ENCODE measurements around the gene ZSCAN32.
A peak's percentile ranks its signal among the peaks of the same experiment; 100 is the strongest.

ZSCAN32 gene

GRCh38 chr16:3400779-3401688, at the start of gene ZSCAN32, which contains the start of gene ZNF174:
Gene ZSCAN32, minus strand, starts transcription at chr16:3401004. Its CDS starts 3,447 bp downstream, at chr16:3397557.
Gene ZNF174, plus strand, starts transcription at chr16:3401215. Its CDS starts 790 bp downstream, at chr16:3402005.
- peak; percentile 93 to 97 (median 96) for DNase-seq (ENCODE audit: low read depth in 3 of 3, low spot score in 1 of 3)

GRCh38 chr16:3444032-3444388, 43.2 kb upstream of the ZSCAN32 start:
- DNase-seq (ENCODE audit: low read depth in 3 of 3, low spot score in 1 of 3): no peak

DNA sequence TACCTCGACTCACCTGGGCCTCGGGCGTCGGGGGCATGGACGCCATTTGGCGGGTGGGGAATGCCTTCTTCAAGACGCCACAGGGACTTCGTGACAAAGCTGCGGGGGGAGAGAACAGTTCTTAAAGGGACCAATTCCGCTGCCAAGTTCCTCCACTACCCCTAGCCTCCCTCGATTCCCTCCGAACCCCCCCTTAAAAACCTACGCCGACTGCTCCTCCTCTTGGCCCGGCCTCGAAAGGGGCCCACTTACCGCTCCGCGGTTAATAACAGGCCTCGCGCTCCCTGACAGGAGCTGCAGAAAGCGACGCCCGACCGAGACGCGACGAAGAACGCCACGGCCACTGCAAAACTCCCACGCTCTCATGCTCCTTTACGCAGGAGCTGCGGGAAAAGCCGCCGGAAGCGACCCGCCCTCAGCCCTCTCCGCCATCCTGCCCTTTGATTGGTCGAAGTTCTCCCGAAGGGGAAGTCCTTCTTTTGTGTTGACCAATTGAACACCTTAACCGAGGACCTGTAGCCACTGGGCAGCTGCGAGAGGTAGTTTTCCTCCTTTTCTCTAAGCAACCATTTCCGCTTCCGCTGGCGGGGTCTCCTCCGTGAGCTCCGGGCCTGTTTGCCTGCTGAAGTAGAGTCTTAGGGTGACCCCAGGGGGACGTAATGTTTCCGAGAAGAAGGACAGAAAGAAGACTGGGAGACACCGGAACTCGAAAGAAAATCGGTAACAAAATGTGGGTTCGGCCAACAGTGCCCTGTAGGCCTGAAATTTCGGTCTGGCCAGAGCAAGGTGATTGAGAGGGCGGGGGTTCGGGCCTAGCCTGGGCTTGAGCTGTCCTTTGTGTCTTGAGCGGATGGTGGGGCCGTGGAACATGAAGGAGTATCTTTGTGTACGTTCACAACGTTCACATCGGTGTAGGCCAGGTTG, 42.6 kb upstream of the ZSCAN32 start, which contains the start of the genes NAA60 and ZNF597:
NAA60 (plus strand) TSS at position 573 of the 924 bp plus-strand sequence. CDS start 32,548 bp downstream, outside the sequence.
ZNF597 (minus strand) TSS at position 397 of the 924 bp plus-strand sequence; CDS start at position 46, 351 bp downstream.
- peak; percentile 52 to 56 (median 54) for DNase-seq (ENCODE audit: low read depth in 3 of 3, low spot score in 1 of 3)

- DNase-seq (ENCODE audit: low read depth in 3 of 3, low spot score in 1 of 3): no peak
Observed at GRCh38 chr16:3439637-3440036, 38.8 kb upstream of the ZSCAN32 start.

DNA sequence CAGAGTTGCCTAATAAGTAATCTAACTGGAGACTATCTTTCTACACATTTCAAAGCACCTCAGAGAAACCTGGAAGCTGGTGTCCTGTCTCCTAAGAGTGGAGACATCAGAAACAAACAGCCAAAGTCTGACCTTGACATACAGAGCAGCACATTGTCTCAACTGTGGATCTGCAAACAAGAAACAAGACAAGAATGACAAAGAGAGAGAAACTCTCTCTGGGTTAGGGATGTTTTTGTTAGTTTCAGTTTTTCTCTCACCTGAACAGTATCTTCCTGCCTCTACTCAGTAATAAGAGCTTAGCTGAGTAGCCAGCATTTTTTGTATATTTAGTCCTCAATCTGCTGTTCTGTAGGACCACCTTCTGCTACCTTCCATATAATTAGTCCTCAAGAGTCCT, 33.6 kb upstream of the ZSCAN32 start:
- DNase-seq (ENCODE audit: low read depth in 3 of 3, low spot score in 1 of 3): no peak

DNA sequence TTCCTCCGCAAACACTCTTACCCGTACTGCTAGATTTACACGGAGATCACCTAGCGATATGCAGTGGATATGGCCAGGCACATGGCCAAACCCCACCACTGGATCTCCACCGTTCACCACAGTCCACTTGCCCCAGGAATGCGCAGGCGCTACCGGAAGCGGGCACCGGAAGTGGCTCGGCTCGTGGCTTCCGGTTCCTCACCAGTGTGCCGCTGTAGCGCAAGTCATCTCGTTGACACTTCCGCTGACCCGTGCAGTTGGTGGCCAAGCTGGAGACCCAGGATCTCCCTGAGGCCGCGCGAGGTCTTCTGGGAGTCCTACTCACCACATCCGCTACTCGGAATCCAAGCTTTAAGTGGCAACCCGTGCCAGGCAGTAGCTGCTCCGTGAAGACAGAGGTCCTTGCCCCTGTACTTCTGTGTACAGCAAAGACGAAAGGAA, 31.0 kb upstream of the ZSCAN32 start:
- peak in 1 of 3 donors; percentile 42 for DNase-seq (ENCODE audit: low read depth in 3 of 3, low spot score in 1 of 3)

- DNase-seq (ENCODE audit: low read depth in 3 of 3, low spot score in 1 of 3): no peak
Observed at GRCh38 chr16:3413730-3414379, 13.1 kb upstream of the ZSCAN32 start.

DNA sequence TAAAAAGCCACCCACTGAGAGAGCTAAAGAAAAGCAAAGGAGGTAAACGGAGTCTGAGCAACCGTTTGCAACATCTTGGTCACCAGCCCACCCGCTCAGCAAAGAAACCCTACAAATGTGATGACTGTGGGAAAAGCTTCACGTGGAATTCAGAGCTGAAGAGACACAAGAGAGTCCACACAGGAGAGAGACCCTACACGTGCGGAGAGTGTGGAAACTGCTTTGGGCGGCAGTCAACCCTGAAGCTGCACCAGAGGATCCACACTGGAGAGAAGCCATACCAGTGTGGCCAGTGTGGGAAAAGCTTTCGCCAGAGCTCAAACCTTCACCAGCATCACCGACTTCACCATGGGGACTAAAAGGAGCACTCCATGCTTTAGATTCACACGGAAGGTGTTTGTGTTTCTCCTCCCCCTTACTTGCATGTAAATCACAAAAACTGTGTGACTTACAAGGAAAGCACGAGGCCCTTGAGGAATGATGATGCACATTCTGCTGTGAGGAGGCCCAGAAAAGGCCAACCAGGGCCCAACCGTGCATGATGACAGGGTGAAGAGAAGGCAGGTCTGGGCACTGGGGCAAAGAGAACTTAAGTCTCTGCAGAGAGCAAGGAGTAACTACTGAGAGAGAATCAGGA, 7.9 kb upstream of the ZSCAN32 start:
- no peak for DNase-seq (ENCODE audit: low read depth in 3 of 3, low spot score in 1 of 3)

- no peak for DNase-seq (ENCODE audit: low read depth in 3 of 3, low spot score in 1 of 3)
Observed at GRCh38 chr16:3401719-3402397, 1.1 kb upstream of the ZSCAN32 start.

DNA sequence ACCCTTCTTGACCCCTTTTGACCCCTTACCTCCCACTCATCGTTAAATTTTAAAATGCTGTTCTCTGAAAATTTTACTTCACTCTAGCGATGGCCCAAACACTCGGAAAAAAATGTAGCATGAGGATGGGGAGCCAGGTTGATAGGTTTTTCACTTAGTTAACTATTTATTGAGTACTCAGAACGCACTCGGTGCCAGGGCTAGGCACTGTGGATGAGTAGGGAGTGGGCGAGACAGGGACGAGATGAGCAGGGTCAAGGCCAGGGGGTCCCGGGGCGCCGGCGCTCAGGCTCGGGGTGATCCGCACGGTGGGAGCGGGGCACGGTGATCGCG, 392 bp downstream of the ZSCAN32 start:
- no peak for DNase-seq (ENCODE audit: low read depth in 3 of 3, low spot score in 1 of 3)

GRCh38 chr16:3389663-3390338, 11.0 kb downstream of the ZSCAN32 start:
- no peak for DNase-seq (ENCODE audit: low read depth in 3 of 3, low spot score in 1 of 3)

DNA sequence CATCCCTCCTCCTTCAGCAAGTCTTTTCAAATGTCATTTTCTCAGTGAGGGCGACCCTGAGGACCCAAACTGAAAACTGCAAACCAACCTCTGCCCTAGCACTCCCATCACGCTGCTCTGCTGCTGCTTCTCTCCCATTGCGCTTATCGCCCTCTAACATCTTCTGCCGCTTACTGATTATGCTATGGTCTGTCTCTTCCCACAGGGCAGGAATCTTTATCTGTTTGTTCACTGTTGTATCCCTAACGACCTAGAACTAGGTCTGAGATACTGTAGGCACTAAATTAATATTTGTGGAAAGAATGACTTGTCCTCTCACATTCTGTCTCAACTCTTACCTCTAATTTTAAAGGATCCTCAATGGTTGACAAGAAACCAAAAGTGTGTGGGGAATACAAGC, 12.5 kb downstream of the ZSCAN32 start:
- no peak for DNase-seq (ENCODE audit: low read depth in 3 of 3, low spot score in 1 of 3)

DNA sequence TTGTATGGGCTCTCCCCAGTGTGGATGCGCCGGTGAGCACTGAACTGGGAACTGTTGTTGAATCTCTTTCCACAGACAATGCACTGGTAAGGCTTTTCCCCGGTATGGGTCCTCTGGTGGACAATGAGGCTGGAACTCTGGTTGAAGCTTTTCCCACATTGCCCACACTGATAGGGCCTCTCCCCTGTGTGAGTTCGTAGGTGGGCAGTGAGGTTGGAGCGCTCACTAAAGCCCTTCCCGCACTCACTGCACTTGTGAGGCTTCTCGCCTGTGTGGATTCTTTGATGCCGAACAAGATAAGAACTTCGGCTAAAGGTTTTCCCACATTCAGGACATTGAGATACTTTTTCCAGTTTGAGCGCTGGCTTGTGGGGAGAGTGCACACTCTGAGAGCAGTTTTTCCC, 17.8 kb downstream of the ZSCAN32 start:
- DNase-seq (ENCODE audit: low read depth in 3 of 3, low spot score in 1 of 3): no peak

DNA sequence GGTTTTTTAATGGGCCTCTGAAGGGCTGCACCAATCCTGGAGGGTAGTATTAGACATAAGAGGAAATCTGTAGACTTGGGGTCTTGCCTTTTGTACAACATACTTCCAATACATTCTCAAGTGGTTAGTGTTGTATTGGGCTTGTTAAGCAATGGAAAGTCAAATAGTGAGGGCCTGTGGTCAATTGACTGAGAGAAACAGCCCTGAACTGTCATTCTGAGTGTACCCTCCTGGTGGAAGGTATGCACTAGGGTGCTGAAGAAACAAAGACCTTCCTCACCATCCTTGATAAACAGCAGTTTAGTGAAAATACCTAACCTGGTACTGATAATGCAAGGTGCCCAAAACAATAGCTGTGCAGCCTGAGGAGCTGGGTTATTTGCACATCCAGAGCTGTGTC, 22.9 kb downstream of the ZSCAN32 start:
- no peak for DNase-seq (ENCODE audit: low read depth in 3 of 3, low spot score in 1 of 3)

DNA sequence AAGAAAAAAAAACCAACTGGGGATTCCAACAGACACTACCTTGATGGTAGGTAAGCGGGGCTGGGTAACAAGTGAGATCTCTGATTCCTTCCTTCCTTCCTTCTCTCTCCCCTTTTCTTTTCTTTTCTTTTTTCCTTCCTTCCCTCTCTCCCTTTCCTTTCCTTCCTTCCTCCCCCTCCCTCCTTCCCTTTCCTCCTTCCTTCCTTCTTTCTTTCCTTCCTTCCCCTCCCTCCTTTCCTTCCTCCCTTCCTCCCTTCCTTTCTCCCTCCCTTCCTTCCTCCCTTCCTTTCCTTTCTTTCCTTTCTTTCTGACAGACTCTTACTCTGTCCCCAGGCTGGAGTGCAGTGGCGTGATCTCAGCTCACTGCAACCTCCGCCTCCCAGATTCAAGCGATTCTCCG, 25.1 kb downstream of the ZSCAN32 start:
- no peak for DNase-seq (ENCODE audit: low read depth in 3 of 3, low spot score in 1 of 3)

GRCh38 chr16:3369073-3369472, 31.7 kb downstream of the ZSCAN32 start:
- no peak for DNase-seq (ENCODE audit: low read depth in 3 of 3, low spot score in 1 of 3)

DNA sequence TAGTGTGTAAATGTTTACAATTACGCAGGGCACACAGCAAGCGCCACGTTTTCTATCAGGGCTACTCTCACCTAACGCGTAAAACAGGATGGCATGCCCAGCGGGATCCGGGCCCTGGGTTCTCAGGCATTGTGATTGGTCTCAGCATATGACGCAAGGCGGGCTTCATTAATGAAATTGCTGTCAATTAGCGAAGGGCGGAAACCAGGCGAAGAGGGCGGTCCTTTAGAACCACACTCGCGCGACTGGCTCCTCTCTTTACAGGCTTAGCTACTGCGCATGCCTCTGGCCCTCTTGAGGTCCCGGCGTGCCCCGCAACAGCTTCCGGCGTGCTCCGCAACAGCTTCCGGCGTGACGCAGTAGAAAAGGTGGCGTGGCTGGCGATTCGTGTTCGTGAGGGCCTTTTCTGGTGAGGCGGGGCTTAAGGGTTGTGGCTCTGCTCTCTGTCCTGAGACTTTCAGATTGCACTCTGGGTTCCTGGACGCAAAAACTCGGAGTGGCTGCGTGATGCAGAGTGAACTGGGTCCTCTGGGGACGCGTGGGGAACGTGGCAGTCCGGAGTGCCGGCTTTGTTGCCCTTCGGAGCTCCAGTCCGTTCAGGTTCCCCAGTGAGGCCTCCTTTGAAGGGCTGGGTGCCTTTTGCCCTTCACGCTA, 35.9 kb downstream of the ZSCAN32 start:
- DNase-seq (ENCODE audit: low read depth in 3 of 3, low spot score in 1 of 3): peak; percentile 63 to 70 (median 67)

DNA sequence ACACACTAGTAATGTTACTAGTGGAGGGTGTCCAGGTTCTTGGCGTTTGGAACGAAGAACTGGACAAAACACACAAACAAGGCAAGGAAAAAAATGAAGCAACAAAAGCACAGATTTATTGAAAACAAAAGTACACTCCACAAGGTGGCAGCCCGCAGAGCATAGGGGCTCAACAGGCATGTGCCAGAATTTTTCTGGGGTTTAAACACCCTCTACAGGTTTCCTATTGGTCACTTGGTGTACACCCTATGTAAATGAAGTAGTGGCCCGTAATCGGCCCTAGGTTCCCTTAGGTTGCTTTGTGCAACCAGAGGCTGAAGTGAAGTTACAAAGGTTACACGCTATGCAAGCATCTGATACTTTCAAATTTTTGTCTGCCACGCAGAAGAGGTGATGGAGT, 37.0 kb downstream of the ZSCAN32 start:
- no peak for DNase-seq (ENCODE audit: low read depth in 3 of 3, low spot score in 1 of 3)

DNA sequence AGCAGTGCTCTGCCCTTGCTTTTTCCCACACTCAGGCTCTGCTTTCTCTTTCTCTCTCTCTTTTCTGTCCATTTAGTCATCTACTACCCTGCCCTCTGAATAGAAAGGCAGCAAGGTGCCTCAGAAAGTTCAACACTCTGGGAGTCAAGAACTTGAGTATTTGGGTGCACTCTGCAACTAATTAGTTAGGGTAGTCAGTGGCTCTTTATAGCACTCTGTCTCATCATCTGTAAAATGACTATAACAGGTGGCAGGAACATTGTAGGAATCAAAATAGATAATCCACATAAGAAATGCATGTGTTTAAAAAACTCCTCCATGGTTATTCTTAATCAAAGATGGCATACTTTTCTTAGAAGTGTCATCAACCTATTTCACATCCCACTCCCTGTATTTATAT, 37.9 kb downstream of the ZSCAN32 start:
- DNase-seq (ENCODE audit: low read depth in 3 of 3, low spot score in 1 of 3): no peak

Data from stimulated activated CD4-positive, alpha-beta T cell treated with anti-CD3 and anti-CD28 coated beads, TNF-alpha, amount 100 ng/mL, for 1 hour (primary cell).